ENCODE results near the gene DUSP22.
A peak's percentile ranks its signal among the peaks of the same experiment; 100 is the strongest.

DUSP22 gene

DNA sequence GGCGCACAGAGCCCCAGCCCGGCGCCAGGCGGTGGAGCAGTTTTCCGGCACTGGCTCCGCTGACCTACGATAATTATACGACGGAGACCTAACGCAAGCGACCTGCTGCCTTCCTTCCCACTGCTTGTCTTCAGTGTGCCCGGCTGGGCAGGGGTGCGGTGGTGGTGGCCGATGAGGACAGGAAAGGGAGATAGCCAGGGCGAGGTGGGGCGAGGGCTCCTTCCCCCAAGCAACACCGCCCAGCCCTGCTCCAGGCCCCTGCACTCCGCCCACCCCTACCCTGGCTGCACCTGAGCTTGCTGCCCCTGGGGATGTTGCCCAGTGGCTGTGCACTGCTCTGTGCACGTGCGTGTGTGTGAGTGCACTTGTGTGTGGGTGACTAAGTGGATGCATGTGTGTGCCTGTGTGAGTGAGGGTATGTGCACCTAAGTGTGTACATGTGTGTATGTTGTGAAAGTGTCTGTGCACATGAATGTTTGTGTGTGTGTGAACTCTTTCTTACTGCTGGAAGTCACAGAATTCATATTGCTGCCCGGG is 56.6 kb downstream of the DUSP22 start:
- Histone ChIP-seq H3K4me3 (ENCODE audit: insufficient read depth in 1 of 2, low read depth in 1 of 2, low read length in 2 of 2) (no peak overlapping the region), H2BK120ac (ENCODE audit: low read depth, low read length) (no peak overlapping the region), H2BK5ac (ENCODE audit: low read depth, low read length, poor library complexity, severe bottlenecking) (no peak overlapping the region), H2AK5ac (ENCODE audit: low read length, severe bottlenecking) (no peak overlapping the region), H3K4ac (ENCODE audit: low read depth in 1 of 2, low read length in 2 of 2) (no peak overlapping the region), H3K18ac (ENCODE audit: low read depth in 1 of 2, low read length in 2 of 2) (no peak overlapping the region), H3K27ac (ENCODE audit: low read length, poor library complexity, severe bottlenecking) (no peak overlapping the region), H2BK12ac (ENCODE audit: low read length in 2 of 2) (no peak overlapping the region), H2AFZ (ENCODE audit: low read depth, low read length) (no peak overlapping the region), H2BK15ac (ENCODE audit: low read depth, poor library complexity, severe bottlenecking) (no peak overlapping the region), H3K23ac (ENCODE audit: low read length in 2 of 2) (no peak overlapping the region), H3K14ac (ENCODE audit: low read length in 2 of 2) (peak overlapping the region in 1 of 2 experiments; percentile 22), H3K27me3 (ENCODE audit: control insufficient read depth in 1 of 2, insufficient read depth in 1 of 2, low read length in 2 of 2) (no peaks in the 10 kb centered on the region), H3K36me3 (ENCODE audit: control insufficient read depth in 1 of 2, insufficient read depth in 2 of 2, low read depth in 1 of 2, low read length in 2 of 2) (peaks cover 21 to 29% of the 10 kb centered on the region in 2 experiments), H3K79me1 (replicated peaks; ENCODE audit: low read length, poor library complexity, severe bottlenecking) (peaks cover under 1% of the 10 kb centered on the region), H4K8ac (ENCODE audit: low read length) (no peak overlapping the region), H3K9ac (ENCODE audit: low read length) (no peak overlapping the region), H3K4me2 (ENCODE audit: low read length, poor library complexity, severe bottlenecking) (no peak overlapping the region), H3K9me3 (ENCODE audit: control insufficient read depth, low read length) (no peaks in the 10 kb centered on the region), H3K4me1 (ENCODE audit: control insufficient read depth, insufficient read depth, low read depth, low read length) (peaks cover 5% of the 10 kb centered on the region), H4K91ac (ENCODE audit: low read length) (no peak overlapping the region)
- WGBS: 89% methylated on average over 20 of the region's 21 CpGs
- DNase-seq: no peak

DNA sequence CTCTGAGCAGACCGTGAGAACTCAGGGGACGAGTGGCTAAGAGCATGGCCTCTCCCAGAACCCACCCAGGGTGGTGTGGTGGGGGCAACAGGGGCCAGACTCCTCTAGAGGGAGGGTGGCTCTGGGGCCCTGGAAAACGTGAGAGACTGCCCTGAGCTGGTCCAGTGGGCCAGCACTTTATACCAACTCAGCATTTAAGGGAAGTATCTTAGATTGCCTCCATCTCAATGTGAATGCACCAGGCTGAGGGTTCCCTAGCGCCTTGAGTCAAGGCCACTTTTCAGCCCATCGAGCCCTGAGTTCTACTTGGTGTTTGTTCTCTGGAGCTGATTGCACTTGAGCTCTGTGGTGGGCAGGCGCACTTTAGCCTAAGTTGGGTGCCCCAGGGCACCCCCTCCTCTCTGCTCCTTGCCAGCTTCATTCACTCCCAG is 57.2 kb downstream of the DUSP22 start:
- H3K23ac ChIP-seq (ENCODE audit: low read length in 2 of 2): no peak overlapping the region
- H3K36me3 ChIP-seq (ENCODE audit: control insufficient read depth in 1 of 2, insufficient read depth in 2 of 2, low read depth in 1 of 2, low read length in 2 of 2): peaks cover 21 to 29% of the 10 kb centered on the region in 2 experiments
- H4K91ac ChIP-seq (ENCODE audit: low read length): no peak overlapping the region
- H3K4me3 ChIP-seq (ENCODE audit: insufficient read depth in 1 of 2, low read depth in 1 of 2, low read length in 2 of 2): no peak overlapping the region
- H3K27ac ChIP-seq (ENCODE audit: low read length, poor library complexity, severe bottlenecking): no peak overlapping the region
- H3K9ac ChIP-seq (ENCODE audit: low read length): no peak overlapping the region
- H3K27me3 ChIP-seq (ENCODE audit: control insufficient read depth in 1 of 2, insufficient read depth in 1 of 2, low read length in 2 of 2): no peaks in the 10 kb centered on the region
- H4K8ac ChIP-seq (ENCODE audit: low read length): no peak overlapping the region
- no peak overlapping the region for H3K18ac ChIP-seq (ENCODE audit: low read depth in 1 of 2, low read length in 2 of 2)
- no peak overlapping the region for H2AK5ac ChIP-seq (ENCODE audit: low read length, severe bottlenecking)
- H2AFZ ChIP-seq (ENCODE audit: low read depth, low read length): no peak overlapping the region
- no peaks in the 10 kb centered on the region for H3K79me1 ChIP-seq (replicated peaks; ENCODE audit: low read length, poor library complexity, severe bottlenecking)
- H3K4ac ChIP-seq (ENCODE audit: low read depth in 1 of 2, low read length in 2 of 2): no peak overlapping the region
- no peak overlapping the region for H2BK5ac ChIP-seq (ENCODE audit: low read depth, low read length, poor library complexity, severe bottlenecking)
- no peak overlapping the region for H2BK15ac ChIP-seq (ENCODE audit: low read depth, poor library complexity, severe bottlenecking)
- no peak overlapping the region for H2BK12ac ChIP-seq (ENCODE audit: low read length in 2 of 2)
- no peaks in the 10 kb centered on the region for H3K9me3 ChIP-seq (ENCODE audit: control insufficient read depth, low read length)
- no peak overlapping the region for H3K14ac ChIP-seq (ENCODE audit: low read length in 2 of 2)
- WGBS: 82% methylated on average over 6 of the region's 6 CpGs
- H3K4me1 ChIP-seq (ENCODE audit: control insufficient read depth, insufficient read depth, low read depth, low read length): peaks cover 5% of the 10 kb centered on the region
- no peak for DNase-seq
- H3K4me2 ChIP-seq (ENCODE audit: low read length, poor library complexity, severe bottlenecking): no peak overlapping the region
- H2BK120ac ChIP-seq (ENCODE audit: low read depth, low read length): no peak overlapping the region

DNA sequence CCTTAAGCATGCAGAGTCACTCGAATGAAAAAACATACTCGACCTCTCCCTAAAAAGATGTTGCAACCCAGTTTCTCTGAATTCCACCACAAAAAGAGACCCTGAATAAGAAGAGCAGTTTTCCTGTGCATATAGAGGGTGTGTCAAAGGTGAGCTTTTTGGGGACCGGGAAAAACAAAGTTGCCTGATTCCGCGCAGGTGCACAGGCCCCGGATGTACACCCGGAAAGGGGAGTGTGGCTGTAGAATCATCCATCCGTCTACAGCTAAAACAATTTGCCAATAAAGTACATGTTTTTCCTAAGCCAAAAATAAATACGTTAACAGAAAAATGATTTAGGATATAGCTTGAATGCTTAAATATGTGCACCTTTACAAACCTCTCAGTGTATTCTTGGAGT is 58.1 kb downstream of the DUSP22 start:
- Histone ChIP-seq H3K27me3 (ENCODE audit: control insufficient read depth in 1 of 2, insufficient read depth in 1 of 2, low read length in 2 of 2) (no peaks in the 10 kb centered on the region), H3K9ac (ENCODE audit: low read length) (no peak overlapping the region), H2BK15ac (ENCODE audit: low read depth, poor library complexity, severe bottlenecking) (no peak overlapping the region), H3K4me2 (ENCODE audit: low read length, poor library complexity, severe bottlenecking) (no peak overlapping the region), H2BK120ac (ENCODE audit: low read depth, low read length) (no peak overlapping the region), H3K36me3 (ENCODE audit: control insufficient read depth in 1 of 2, insufficient read depth in 2 of 2, low read depth in 1 of 2, low read length in 2 of 2) (peaks cover 21 to 29% of the 10 kb centered on the region in 2 experiments), H2AFZ (ENCODE audit: low read depth, low read length) (no peak overlapping the region), H3K79me1 (replicated peaks; ENCODE audit: low read length, poor library complexity, severe bottlenecking) (no peaks in the 10 kb centered on the region), H3K9me3 (ENCODE audit: control insufficient read depth, low read length) (no peaks in the 10 kb centered on the region), H4K8ac (ENCODE audit: low read length) (no peak overlapping the region), H3K4ac (ENCODE audit: low read depth in 1 of 2, low read length in 2 of 2) (no peak overlapping the region), H3K27ac (ENCODE audit: low read length, poor library complexity, severe bottlenecking) (no peak overlapping the region), H3K14ac (ENCODE audit: low read length in 2 of 2) (no peak overlapping the region), H3K18ac (ENCODE audit: low read depth in 1 of 2, low read length in 2 of 2) (no peak overlapping the region), H2BK12ac (ENCODE audit: low read length in 2 of 2) (no peak overlapping the region), H3K4me3 (ENCODE audit: insufficient read depth in 1 of 2, low read depth in 1 of 2, low read length in 2 of 2) (no peak overlapping the region), H3K23ac (ENCODE audit: low read length in 2 of 2) (no peak overlapping the region), H3K4me1 (ENCODE audit: control insufficient read depth, insufficient read depth, low read depth, low read length) (peaks cover 4% of the 10 kb centered on the region), H4K91ac (ENCODE audit: low read length) (no peak overlapping the region), H2BK5ac (ENCODE audit: low read depth, low read length, poor library complexity, severe bottlenecking) (no peak overlapping the region), H2AK5ac (ENCODE audit: low read length, severe bottlenecking) (no peak overlapping the region)
- no peak for DNase-seq
- WGBS: 95% methylated on average over 7 of the region's 9 CpGs

DNA sequence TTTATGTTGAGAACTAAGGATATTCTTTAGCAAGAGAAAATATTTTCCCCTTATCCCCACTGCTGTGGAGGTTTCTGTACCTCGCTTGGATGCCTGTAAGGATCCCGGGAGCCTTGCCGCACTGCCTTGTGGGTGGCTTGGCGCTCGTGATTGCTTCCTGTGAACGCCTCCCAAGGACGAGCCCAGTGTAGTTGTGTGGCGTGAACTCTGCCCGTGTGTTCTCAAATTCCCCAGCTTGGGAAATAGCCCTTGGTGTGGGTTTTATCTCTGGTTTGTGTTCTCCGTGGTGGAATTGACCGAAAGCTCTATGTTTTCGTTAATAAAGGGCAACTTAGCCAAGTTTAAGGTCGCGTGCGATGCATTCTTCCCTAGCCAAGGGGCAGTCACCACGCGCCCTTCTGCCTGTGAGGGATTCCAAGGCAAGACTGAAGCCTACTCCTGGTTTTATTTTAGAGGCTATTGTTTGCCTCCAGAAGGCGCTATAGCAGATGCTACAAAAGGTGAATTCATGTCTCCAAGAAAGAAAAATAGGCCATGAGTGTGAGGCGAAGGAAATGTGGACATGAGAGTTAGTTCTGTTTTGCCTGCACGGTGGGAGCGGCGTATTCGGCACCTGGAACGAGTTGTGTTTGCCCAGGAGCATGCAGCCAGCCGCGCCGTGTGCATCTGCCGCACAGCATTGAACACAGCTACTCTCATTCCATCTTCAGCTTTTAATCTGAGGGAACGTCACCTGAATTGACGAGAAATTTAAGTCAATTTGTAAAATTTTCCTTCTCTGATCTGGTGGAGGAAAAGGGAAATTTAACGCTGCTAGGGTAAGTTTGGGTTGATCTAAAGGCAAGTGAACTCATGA is 59.0 kb downstream of the DUSP22 start:
- no peak overlapping the region for H2AFZ ChIP-seq (ENCODE audit: low read depth, low read length)
- DNase-seq: no peak
- H3K36me3 ChIP-seq (ENCODE audit: control insufficient read depth in 1 of 2, insufficient read depth in 2 of 2, low read depth in 1 of 2, low read length in 2 of 2): peaks cover 21 to 29% of the 10 kb centered on the region in 2 experiments
- no peak overlapping the region for H2BK120ac ChIP-seq (ENCODE audit: low read depth, low read length)
- peaks cover 4% of the 10 kb centered on the region for H3K4me1 ChIP-seq (ENCODE audit: control insufficient read depth, insufficient read depth, low read depth, low read length)
- no peak overlapping the region for H4K91ac ChIP-seq (ENCODE audit: low read length)
- no peak overlapping the region for H2BK5ac ChIP-seq (ENCODE audit: low read depth, low read length, poor library complexity, severe bottlenecking)
- no peaks in the 10 kb centered on the region for H3K9me3 ChIP-seq (ENCODE audit: control insufficient read depth, low read length)
- no peak overlapping the region for H3K27ac ChIP-seq (ENCODE audit: low read length, poor library complexity, severe bottlenecking)
- H3K27me3 ChIP-seq (ENCODE audit: control insufficient read depth in 1 of 2, insufficient read depth in 1 of 2, low read length in 2 of 2): no peaks in the 10 kb centered on the region
- no peak overlapping the region for H3K4ac ChIP-seq (ENCODE audit: low read depth in 1 of 2, low read length in 2 of 2)
- no peak overlapping the region for H4K8ac ChIP-seq (ENCODE audit: low read length)
- H3K23ac ChIP-seq (ENCODE audit: low read length in 2 of 2): no peak overlapping the region
- H3K79me1 ChIP-seq (replicated peaks; ENCODE audit: low read length, poor library complexity, severe bottlenecking): no peaks in the 10 kb centered on the region
- no peak overlapping the region for H3K18ac ChIP-seq (ENCODE audit: low read depth in 1 of 2, low read length in 2 of 2)
- no peak overlapping the region for H3K9ac ChIP-seq (ENCODE audit: low read length)
- no peak overlapping the region for H3K14ac ChIP-seq (ENCODE audit: low read length in 2 of 2)
- H2BK15ac ChIP-seq (ENCODE audit: low read depth, poor library complexity, severe bottlenecking): no peak overlapping the region
- no peak overlapping the region for H3K4me2 ChIP-seq (ENCODE audit: low read length, poor library complexity, severe bottlenecking)
- WGBS: 88% methylated on average over 31 of the region's 31 CpGs
- no peak overlapping the region for H3K4me3 ChIP-seq (ENCODE audit: insufficient read depth in 1 of 2, low read depth in 1 of 2, low read length in 2 of 2)
- no peak overlapping the region for H2BK12ac ChIP-seq (ENCODE audit: low read length in 2 of 2)
- H2AK5ac ChIP-seq (ENCODE audit: low read length, severe bottlenecking): no peak overlapping the region
